ENCODE measurements around the gene PRDM16.

PRDM16 gene

GRCh38 chr1:3097231-3097630, 28.2 kb downstream of the PRDM16 start:
- Mint-ChIP-seq H3K9me3 (no peaks in the 10 kb centered on the region), H3K4me1 (ENCODE audit: low read depth) (peaks cover 6% of the 10 kb centered on the region), H3K36me3 (ENCODE audit: low read depth) (no peaks in the 10 kb centered on the region), H3K27me3 (peaks cover 12% of the 10 kb centered on the region), H3K27ac (no peak overlapping the region), H3K4me3 (no peak overlapping the region)
- intact Hi-C loops (cut with micrococcal nuclease): no loop called here

GRCh38 chr1:3097861-3098260, 28.9 kb downstream of the PRDM16 start:
- Mint-ChIP-seq H3K27ac (no peak overlapping the region), H3K36me3 (ENCODE audit: low read depth) (no peaks in the 10 kb centered on the region), H3K9me3 (no peaks in the 10 kb centered on the region), H3K27me3 (peaks cover 12% of the 10 kb centered on the region), H3K4me1 (ENCODE audit: low read depth) (peaks cover 6% of the 10 kb centered on the region), H3K4me3 (no peak overlapping the region)
- intact Hi-C loops (cut with micrococcal nuclease): no loop called here

GRCh38 chr1:3099861-3100260, 30.9 kb downstream of the PRDM16 start:
- intact Hi-C loops (cut with micrococcal nuclease): no loop called here
- no peak overlapping the region for H3K27ac Mint-ChIP-seq
- H3K4me3 Mint-ChIP-seq: no peak overlapping the region
- no peaks in the 10 kb centered on the region for H3K36me3 Mint-ChIP-seq (ENCODE audit: low read depth)
- no peaks in the 10 kb centered on the region for H3K9me3 Mint-ChIP-seq
- H3K27me3 Mint-ChIP-seq: peaks cover 4% of the 10 kb centered on the region
- H3K4me1 Mint-ChIP-seq (ENCODE audit: low read depth): no peaks in the 10 kb centered on the region

- Mint-ChIP-seq H3K4me1 (ENCODE audit: low read depth) (no peaks in the 10 kb centered on the region), H3K27ac (no peak overlapping the region), H3K27me3 (no peaks in the 10 kb centered on the region), H3K4me3 (no peak overlapping the region), H3K9me3 (no peaks in the 10 kb centered on the region), H3K36me3 (ENCODE audit: low read depth) (no peaks in the 10 kb centered on the region)
- intact Hi-C loops (cut with micrococcal nuclease): no loop called here
These were observed 32.3 kb downstream of the PRDM16 start for GRCh38 chr1:3101124-3101939.

- Mint-ChIP-seq H3K9me3 (no peaks in the 10 kb centered on the region), H3K36me3 (ENCODE audit: low read depth) (no peaks in the 10 kb centered on the region), H3K4me1 (ENCODE audit: low read depth) (no peaks in the 10 kb centered on the region), H3K27ac (no peak overlapping the region), H3K27me3 (no peaks in the 10 kb centered on the region), H3K4me3 (no peak overlapping the region)
- intact Hi-C loops (cut with micrococcal nuclease): no loop called here
These were observed 33.6 kb downstream of the PRDM16 start for GRCh38 chr1:3102641-3103040.

- Mint-ChIP-seq H3K4me3 (no peak overlapping the region), H3K9me3 (no peaks in the 10 kb centered on the region), H3K36me3 (ENCODE audit: low read depth) (no peaks in the 10 kb centered on the region), H3K27me3 (no peaks in the 10 kb centered on the region), H3K4me1 (ENCODE audit: low read depth) (no peaks in the 10 kb centered on the region), H3K27ac (no peak overlapping the region)
- intact Hi-C loops (cut with micrococcal nuclease): no loop called here
These were observed 35.1 kb downstream of the PRDM16 start for GRCh38 chr1:3103967-3104677.

- Mint-ChIP-seq H3K4me3 (no peak overlapping the region), H3K4me1 (ENCODE audit: low read depth) (no peaks in the 10 kb centered on the region), H3K36me3 (ENCODE audit: low read depth) (no peaks in the 10 kb centered on the region), H3K27ac (no peak overlapping the region), H3K27me3 (peaks cover 2% of the 10 kb centered on the region), H3K9me3 (no peaks in the 10 kb centered on the region)
- intact Hi-C loops (cut with micrococcal nuclease): no loop called here
These were observed 36.3 kb downstream of the PRDM16 start for GRCh38 chr1:3105167-3105863.

- H3K4me1 Mint-ChIP-seq (ENCODE audit: low read depth): no peaks in the 10 kb centered on the region
- no peak overlapping the region for H3K4me3 Mint-ChIP-seq
- H3K27ac Mint-ChIP-seq: no peak overlapping the region
- intact Hi-C loops (cut with micrococcal nuclease): no loop called here
- H3K36me3 Mint-ChIP-seq (ENCODE audit: low read depth): no peaks in the 10 kb centered on the region
- no peaks in the 10 kb centered on the region for H3K9me3 Mint-ChIP-seq
- peaks cover 2% of the 10 kb centered on the region for H3K27me3 Mint-ChIP-seq
These were observed 37.2 kb downstream of the PRDM16 start for GRCh38 chr1:3106216-3106615.

- peaks cover 2% of the 10 kb centered on the region for H3K27me3 Mint-ChIP-seq
- intact Hi-C loops (cut with micrococcal nuclease): no loop called here
- H3K27ac Mint-ChIP-seq: no peak overlapping the region
- H3K9me3 Mint-ChIP-seq: no peaks in the 10 kb centered on the region
- no peaks in the 10 kb centered on the region for H3K4me1 Mint-ChIP-seq (ENCODE audit: low read depth)
- H3K4me3 Mint-ChIP-seq: no peak overlapping the region
- H3K36me3 Mint-ChIP-seq (ENCODE audit: low read depth): no peaks in the 10 kb centered on the region
These were observed 38.2 kb downstream of the PRDM16 start for GRCh38 chr1:3107201-3107600.

- Mint-ChIP-seq H3K4me3 (no peak overlapping the region), H3K4me1 (ENCODE audit: low read depth) (no peaks in the 10 kb centered on the region), H3K27ac (no peak overlapping the region), H3K9me3 (no peaks in the 10 kb centered on the region), H3K27me3 (peaks cover 2% of the 10 kb centered on the region), H3K36me3 (ENCODE audit: low read depth) (no peaks in the 10 kb centered on the region)
- intact Hi-C loops (cut with micrococcal nuclease): no loop called here
These were observed 40.4 kb downstream of the PRDM16 start for GRCh38 chr1:3109355-3109754.

GRCh38 chr1:3111348-3112021, 42.5 kb downstream of the PRDM16 start:
- Mint-ChIP-seq H3K4me3 (no peak overlapping the region), H3K27ac (no peak overlapping the region), H3K36me3 (ENCODE audit: low read depth) (no peaks in the 10 kb centered on the region), H3K9me3 (no peaks in the 10 kb centered on the region), H3K4me1 (ENCODE audit: low read depth) (no peaks in the 10 kb centered on the region), H3K27me3 (peaks cover 2% of the 10 kb centered on the region)
- intact Hi-C loops (cut with micrococcal nuclease): no loop called here

GRCh38 chr1:3112526-3112925, 43.5 kb downstream of the PRDM16 start:
- Mint-ChIP-seq H3K4me3 (no peak overlapping the region), H3K9me3 (no peaks in the 10 kb centered on the region), H3K4me1 (ENCODE audit: low read depth) (no peaks in the 10 kb centered on the region), H3K27me3 (peaks cover 2% of the 10 kb centered on the region), H3K36me3 (ENCODE audit: low read depth) (no peaks in the 10 kb centered on the region), H3K27ac (no peak overlapping the region)
- intact Hi-C loops (cut with micrococcal nuclease): no loop called here

- Mint-ChIP-seq H3K9me3 (no peaks in the 10 kb centered on the region), H3K36me3 (ENCODE audit: low read depth) (no peaks in the 10 kb centered on the region), H3K4me3 (no peak overlapping the region), H3K4me1 (ENCODE audit: low read depth) (no peaks in the 10 kb centered on the region), H3K27me3 (peaks cover 2% of the 10 kb centered on the region), H3K27ac (no peak overlapping the region)
- intact Hi-C loops (cut with micrococcal nuclease): no loop called here
These were observed 44.2 kb downstream of the PRDM16 start for GRCh38 chr1:3113047-3113740.

Data from dendritic cell treated with granulocyte-macrophage colony-stimulating factor and Interleukin-4, amounts not matched to agents 40 ng/mL and 50 ng/mL, for 4 days (primary cell).